Small intestine (tissue), 7 donors: ENCODE measurements around the gene NEURL3. TPM values are rescaled to one million over a fixed set of nuclear protein-coding genes. Genes with fewer than 3 reads are reported as not detected.

Experiments
- DNase-seq, 2 donors: peaks; one replicate each; pipeline versions ENCODE4 v3.0.0 to v3.0.0-alpha.2; 2013
- FAIRE-seq: peaks from 2 replicates; lab custom pipeline; 2012; peaks lifted over from hg19 to GRCh38; lab: Jason Lieb, UNC
- H3K27ac ChIP-seq, 3 donors: one replicate each; pipeline ENCODE4 v1.5.1; 2013; ENCODE audit warnings: low read length in 2 of 3, mild to moderate bottlenecking in 2 of 3, control low read depth in 1 of 3, inconsistent platforms in 1 of 3, low read depth in 1 of 3, moderate library complexity in 1 of 3
- H3K27me3 ChIP-seq, 3 donors: one replicate each; pipeline ENCODE4 v1.6.1; 2013; ENCODE audit warnings: low read length in 3 of 3, inconsistent platforms in 1 of 3; ENCODE audit not compliant: control insufficient read depth in 3 of 3, insufficient read depth in 3 of 3
- H3K36me3 ChIP-seq, 3 donors: one replicate each; pipeline ENCODE4 v1.6.1; 2013; ENCODE audit warnings: low read length in 3 of 3, inconsistent platforms in 1 of 3, low read depth in 1 of 3, mild to moderate bottlenecking in 1 of 3, moderate library complexity in 1 of 3; ENCODE audit not compliant: control insufficient read depth in 3 of 3, insufficient read depth in 2 of 3
- H3K4me1 ChIP-seq, 3 donors: one replicate each; pipeline ENCODE4 v1.6.1; 2013; ENCODE audit warnings: low read length in 2 of 3, inconsistent platforms in 1 of 3, low read depth in 1 of 3, mild to moderate bottlenecking in 1 of 3, moderate library complexity in 1 of 3; ENCODE audit not compliant: control insufficient read depth in 3 of 3, insufficient read depth in 2 of 3
- H3K4me3 ChIP-seq, 3 donors: one replicate each; pipeline ENCODE4 v1.5.1; 2013; ENCODE audit warnings: low read length in 3 of 3, control low read depth in 1 of 3, inconsistent platforms in 1 of 3, low read depth in 1 of 3, mild to moderate bottlenecking in 1 of 3, moderate library complexity in 1 of 3
- H3K9me3 ChIP-seq, 2 donors: one replicate each; pipeline ENCODE4 v1.6.1; 2013; ENCODE audit warnings: low read depth in 1 of 2, low read length in 1 of 2; ENCODE audit not compliant: control insufficient read depth in 2 of 2, insufficient read depth in 1 of 2
- WGBS, 3 donors: extraction: QIAGEN DNeasy Blood & Tissue Kit; methylation state at CpG; one replicate each; pipeline ENCODE4 v1.1.7; 2013; 5-methylcytosine and 5-hydroxymethylcytosine counted together
- polyA plus RNA-seq, 4 donors: library from polyadenylated mRNA; stranded (reverse) in 3 of 4; unstranded in 1 of 4; fragments of 200-250 nt in 3 of 4; fragments of 120-200 nt in 1 of 4; gene quantifications; one replicate each; pipeline versions ENCODE4 v1.2.1 to v1.2.3, GENCODE V29; 2013
- donor health status: healthy with polysubstance abuse.
- donor health status: control.
- donor health status: control.
- donor health status: Bipolar disorder and iron deficiency.
- donor health status: healthy.

The NEURL3 gene
- polyA plus RNA-seq, 4 donors: 0.61 to 6.2 (median 3.1) TPM

DNA sequence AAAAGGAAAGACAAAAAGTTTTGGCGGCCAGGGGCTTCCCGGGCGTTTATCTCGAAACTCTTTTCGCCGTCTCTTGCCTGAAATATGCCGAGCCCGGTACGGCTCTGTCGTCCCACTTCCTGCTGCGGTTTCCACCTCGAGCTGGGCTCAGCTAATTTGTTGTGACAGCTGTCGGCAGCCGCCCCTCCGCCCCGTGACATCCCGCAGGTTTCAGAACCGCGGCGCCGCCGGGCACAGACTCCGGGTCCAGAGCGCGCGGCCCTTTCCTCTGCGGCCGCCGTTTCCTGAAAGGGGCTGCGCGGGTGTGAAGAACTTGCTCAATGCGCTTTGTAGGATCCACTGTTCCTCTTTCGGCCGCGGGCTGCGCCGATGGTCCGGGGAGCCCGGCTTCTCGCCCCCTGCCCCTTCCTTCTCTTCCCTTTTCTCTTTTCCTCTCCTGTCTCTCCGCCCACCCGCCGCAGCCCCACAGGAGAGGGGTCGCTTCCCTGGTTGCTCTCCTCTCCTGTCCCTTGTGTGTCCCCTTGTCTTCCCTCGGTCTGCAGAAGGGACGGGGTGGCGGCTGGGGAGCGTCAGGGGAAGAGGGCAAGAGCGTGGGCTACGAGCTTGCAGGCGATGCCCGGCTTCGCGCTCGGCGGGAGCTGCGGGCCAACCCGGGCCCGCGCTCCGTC lies 32.0 kb upstream of the NEURL3 start:
- Histone ChIP-seq H3K9me3 (no peaks in the 10 kb centered on the region), H3K36me3 (peaks cover 0 to 5% (median 0%) of the 10 kb centered on the region in 3 donors), H3K27ac (peak overlapping the region; percentile 59 to 92 (median 82)), H3K4me1 (peaks cover 0 to 23% (median 11%) of the 10 kb centered on the region in 3 donors), H3K4me3 (peak overlapping the region; percentile 63 to 85 (median 78)), H3K27me3 (peaks cover 0 to 23% (median 0%) of the 10 kb centered on the region in 3 donors)
- FAIRE-seq: no peak
- DNase-seq: peak; percentile 65 to 82
- 0 to 1% (median 0%) methylated on average over 48 to 61 of the region's 61 CpGs for WGBS, 3 donors

DNA sequence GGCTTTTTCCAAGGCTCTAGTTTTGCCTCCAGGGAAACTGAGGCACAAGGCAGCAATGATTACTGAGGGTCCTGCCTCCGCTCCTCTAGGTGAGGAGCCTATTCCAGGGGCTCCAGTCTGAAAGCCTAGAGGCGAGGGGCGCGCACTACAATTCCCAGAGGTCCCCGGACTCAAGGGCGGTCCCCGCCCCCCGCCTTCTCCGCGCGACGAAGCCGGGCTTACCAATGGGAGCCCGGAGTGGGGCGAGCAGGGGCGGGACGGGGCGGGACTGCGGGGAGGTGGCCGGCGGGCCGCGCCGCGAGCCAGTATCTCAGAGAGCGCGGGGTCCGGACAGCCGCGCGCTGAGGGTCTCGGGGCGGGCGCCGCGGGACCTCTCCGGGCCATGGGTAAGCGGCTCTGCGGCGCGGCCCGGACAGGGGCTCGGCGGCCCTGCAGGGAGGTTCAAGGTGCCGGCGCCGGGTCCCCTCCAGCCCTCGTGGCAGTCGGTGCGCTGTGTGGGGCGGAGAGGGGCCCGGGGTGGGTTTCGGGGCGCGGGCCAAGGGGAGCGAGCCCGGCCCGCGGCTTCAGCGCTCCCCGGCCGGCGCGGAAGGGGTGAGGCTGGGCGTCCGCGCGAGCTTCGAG lies 31.4 kb upstream of the NEURL3 start, which contains the start of gene ARID5A:
Gene ARID5A (plus strand): TSS at position 308 of the 621 bp plus-strand sequence. CDS start 75 bp downstream, at position 383.
- Histone ChIP-seq H3K27ac (peak within 1 kb of the TSS; percentile 59 to 92 (median 82)), H3K9me3 (no peaks in the 10 kb centered on the region), H3K27me3 (peaks cover 0 to 23% (median 0%) of the 10 kb centered on the region in 3 donors), H3K4me3 (peak within 1 kb of the TSS; percentile 63 to 85 (median 78)), H3K4me1 (peaks cover 0 to 26% (median 12%) of the 10 kb centered on the region in 3 donors), H3K36me3 (peaks cover 0 to 3% (median 0%) of the 10 kb centered on the region in 3 donors)
- 1% methylated on average over 42 to 69 of the region's 69 CpGs for WGBS, 3 donors
- no peak for FAIRE-seq
- DNase-seq: peak; percentile 90 to 95

DNA sequence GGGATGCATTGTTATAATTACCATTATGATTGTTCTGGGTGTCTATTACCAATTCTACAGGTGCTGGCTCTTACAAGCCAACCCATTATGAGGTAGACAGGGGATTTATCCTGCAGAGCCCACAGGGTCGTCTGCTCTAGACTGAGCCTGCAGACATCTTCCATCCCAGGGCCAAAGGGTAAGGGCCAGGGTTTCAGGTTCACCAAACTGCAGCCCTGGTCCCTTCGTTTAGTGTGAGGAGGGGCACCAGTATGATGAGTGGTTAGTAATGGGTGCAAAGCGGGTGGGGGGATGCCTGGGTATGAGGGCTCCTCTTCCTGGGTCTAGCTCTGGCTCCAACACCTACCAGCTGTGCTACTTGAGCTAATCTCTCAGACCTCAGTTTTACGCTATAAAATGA lies 30.2 kb upstream of the NEURL3 start:
- no peak for DNase-seq
- WGBS, 3 donors: 74 to 92% (median 81%) methylated on average over 4 of the region's 4 CpGs
- H3K27me3 ChIP-seq: peaks cover 0 to 26% (median 0%) of the 10 kb centered on the region in 3 donors
- no peak overlapping the region for H3K4me3 ChIP-seq
- no peak for FAIRE-seq
- H3K27ac ChIP-seq: no peak overlapping the region
- H3K36me3 ChIP-seq: peaks cover 0 to 3% (median 0%) of the 10 kb centered on the region in 3 donors
- no peaks in the 10 kb centered on the region for H3K9me3 ChIP-seq
- H3K4me1 ChIP-seq: peaks cover 0 to 29% (median 12%) of the 10 kb centered on the region in 3 donors

DNA sequence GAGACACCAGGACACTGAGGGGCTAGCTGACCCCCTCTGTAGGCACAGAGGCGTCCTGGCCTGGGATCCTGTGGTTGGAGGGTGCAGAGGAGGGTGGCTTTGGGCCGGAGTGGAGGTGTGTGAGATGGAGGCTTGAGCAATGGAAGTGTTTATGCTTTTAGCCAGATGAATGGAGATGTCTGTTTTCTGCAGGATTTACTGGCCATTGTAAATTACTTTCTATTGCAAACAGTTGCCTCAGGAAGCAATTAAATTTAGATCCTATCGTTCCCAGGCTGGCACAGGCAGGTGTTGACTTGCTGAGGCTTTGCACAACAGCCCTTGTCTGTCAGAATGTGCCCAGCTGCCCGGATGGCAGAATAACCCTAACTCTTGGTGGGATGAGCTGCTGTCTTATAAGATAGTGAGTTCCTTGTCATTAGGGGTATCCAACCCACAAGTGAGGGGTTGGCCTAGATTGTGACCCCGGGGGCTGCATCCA lies 29.6 kb upstream of the NEURL3 start:
- H3K4me3 ChIP-seq: no peak overlapping the region
- H3K27ac ChIP-seq: no peak overlapping the region
- DNase-seq (no peak), FAIRE-seq (no peak)
- WGBS, 3 donors: 33 to 55% (median 33%) methylated on average over 5 of the region's 5 CpGs
- H3K4me1 ChIP-seq: peaks cover 0 to 29% (median 12%) of the 10 kb centered on the region in 3 donors
- H3K36me3 ChIP-seq: peaks cover 0 to 3% (median 0%) of the 10 kb centered on the region in 3 donors
- H3K9me3 ChIP-seq: no peaks in the 10 kb centered on the region
- peaks cover 0 to 26% (median 0%) of the 10 kb centered on the region in 3 donors for H3K27me3 ChIP-seq

DNA sequence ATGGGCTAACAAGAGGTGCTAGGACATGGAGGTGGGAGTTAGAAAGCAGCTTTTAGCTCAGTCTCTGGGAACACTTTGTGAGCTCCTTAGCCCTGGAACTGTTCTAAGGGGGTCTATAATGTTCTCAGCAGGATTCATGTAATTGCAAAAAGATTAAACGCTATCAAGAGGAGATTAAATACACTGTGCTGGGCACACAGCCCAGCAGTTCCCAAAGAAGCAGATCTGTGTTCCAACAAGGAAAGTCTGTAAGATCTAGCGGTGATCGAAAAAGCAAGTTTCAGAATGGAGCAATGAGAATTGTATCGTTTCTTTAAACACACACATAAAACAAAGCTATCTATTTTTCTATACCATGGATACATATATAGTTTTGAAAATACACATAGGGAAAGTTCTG lies 29.0 kb upstream of the NEURL3 start:
- 18 to 53% (median 50%) methylated on average over 4 of the region's 4 CpGs for WGBS, 3 donors
- no peak for DNase-seq
- FAIRE-seq: no peak
- no peak overlapping the region for H3K4me3 ChIP-seq
- no peaks in the 10 kb centered on the region for H3K9me3 ChIP-seq
- peak overlapping the region in 1 of 3 donors; percentile 86 for H3K27ac ChIP-seq
- H3K27me3 ChIP-seq: peaks cover 0 to 23% (median 0%) of the 10 kb centered on the region in 3 donors
- peaks cover 0 to 3% (median 0%) of the 10 kb centered on the region in 3 donors for H3K36me3 ChIP-seq
- peaks cover 0 to 29% (median 9%) of the 10 kb centered on the region in 3 donors for H3K4me1 ChIP-seq

DNA sequence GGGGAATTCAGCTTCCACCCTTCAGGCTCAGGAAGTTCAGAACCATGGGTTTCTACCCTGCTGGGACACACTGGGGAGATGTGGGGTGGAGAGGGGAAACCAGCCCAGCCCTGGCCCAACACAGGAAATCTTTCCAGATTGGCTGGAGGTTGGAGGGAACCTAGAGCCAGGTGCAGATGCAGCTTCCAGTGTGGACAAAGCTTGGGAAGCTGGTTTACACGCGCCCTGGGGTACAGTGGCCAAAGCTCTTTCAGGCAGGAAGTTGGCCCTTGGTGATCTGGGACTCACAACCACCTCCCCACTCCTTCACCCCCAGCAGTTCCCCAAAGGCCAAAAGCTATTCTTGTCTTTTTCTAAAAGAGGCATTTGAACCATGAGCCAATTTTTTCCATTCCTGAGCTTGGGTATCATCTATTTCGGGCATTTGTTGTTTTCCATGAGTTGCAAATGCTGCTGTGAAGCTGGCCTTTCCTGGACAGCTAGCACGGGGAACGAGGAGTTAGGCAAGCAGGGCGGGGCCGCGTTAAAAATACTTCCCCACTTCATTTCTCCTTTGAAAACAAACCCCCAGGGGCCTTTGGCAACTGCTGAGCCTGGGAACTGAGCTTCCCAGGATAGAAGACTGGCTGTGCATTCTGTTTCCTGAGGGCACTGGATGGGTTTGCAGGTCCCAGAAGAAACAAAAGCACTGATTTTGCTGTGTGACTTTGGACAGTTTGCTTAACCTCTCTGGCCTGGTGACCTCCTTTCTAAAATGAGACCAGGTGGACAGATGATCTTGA lies 28.3 kb upstream of the NEURL3 start:
- Histone ChIP-seq H3K4me1 (peaks cover 0 to 28% (median 9%) of the 10 kb centered on the region in 3 donors), H3K36me3 (no peaks in the 10 kb centered on the region), H3K27ac (peak overlapping the region in 1 of 3 donors; percentile 86), H3K4me3 (no peak overlapping the region), H3K27me3 (peaks cover 0 to 16% (median 0%) of the 10 kb centered on the region in 3 donors), H3K9me3 (no peaks in the 10 kb centered on the region)
- WGBS, 3 donors: 45 to 49% (median 47%) methylated on average over 8 of the region's 8 CpGs
- DNase-seq (no peak), FAIRE-seq (no peak)

DNA sequence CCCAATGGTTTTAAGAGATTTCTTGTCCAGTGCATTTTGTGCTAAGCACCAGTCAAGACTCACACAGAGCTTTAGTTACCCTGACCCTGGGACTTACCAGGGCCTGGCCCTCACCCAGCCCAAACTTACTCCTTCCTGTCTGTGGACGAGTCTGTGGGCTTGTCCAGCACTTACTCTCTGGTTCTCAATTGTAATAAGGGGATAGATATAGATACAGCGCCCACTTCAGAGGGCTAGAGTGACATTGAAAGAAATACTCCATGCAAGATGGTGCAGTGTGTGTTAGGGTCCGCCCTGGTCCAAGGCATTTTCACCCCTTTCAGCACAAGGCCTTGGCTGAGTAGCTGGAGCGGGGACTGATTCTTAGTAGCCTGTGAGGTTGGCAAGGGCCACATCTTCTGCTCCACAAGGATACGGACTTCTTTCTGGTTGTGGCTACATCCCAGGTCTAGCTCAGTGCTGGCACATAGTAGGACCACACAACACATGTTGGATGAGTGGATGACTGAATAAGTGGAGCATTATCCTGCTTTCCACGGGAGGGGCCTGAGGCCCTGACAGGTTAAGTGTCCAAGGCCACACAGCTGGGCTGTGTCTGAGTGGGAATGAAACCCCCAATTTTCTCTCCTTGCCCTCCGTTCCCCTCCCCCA lies 27.6 kb upstream of the NEURL3 start:
- Histone ChIP-seq H3K4me1 (peaks cover 0 to 24% (median 9%) of the 10 kb centered on the region in 3 donors), H3K36me3 (no peaks in the 10 kb centered on the region), H3K4me3 (no peak overlapping the region), H3K27ac (peak overlapping the region in 2 of 3 donors; percentile 34 to 86), H3K27me3 (peaks cover 0 to 16% (median 0%) of the 10 kb centered on the region in 3 donors), H3K9me3 (no peaks in the 10 kb centered on the region)
- no peak for DNase-seq
- WGBS, 3 donors: 82 to 93% (median 90%) methylated on average over 7 of the region's 7 CpGs
- no peak for FAIRE-seq
